H9 (cell line): Measurements from ENCODE around the gene SEC23A. TPM values are rescaled to one million over a fixed set of nuclear protein-coding genes. Genes with fewer than 3 reads are reported as not detected.

Source experiments
- DNase-seq: peaks from one replicate; pipeline ENCODE4 v3.0.0-alpha.2; 2017
- H2AFZ ChIP-seq: one replicate; pipeline ENCODE4 v1.6.1; 2013; ENCODE audit warnings: mild to moderate bottlenecking, low read length, control low read depth, moderate library complexity
- H2AK5ac ChIP-seq: 2 replicates; pipeline ENCODE4 v1.6.1; 2013; ENCODE audit warnings: low read length, control low read depth, mixed read lengths; ENCODE audit not compliant: insufficient read length
- H2BK120ac ChIP-seq: one replicate; pipeline ENCODE4 v1.6.1; 2013; ENCODE audit warnings: low read depth, mild to moderate bottlenecking, low read length, control low read depth, inconsistent platforms; ENCODE audit not compliant: poor library complexity, severe bottlenecking
- H2BK12ac ChIP-seq: 2 replicates; pipeline ENCODE4 v1.6.1; 2013; ENCODE audit warnings: low read length, control low read depth, mixed read lengths, low read depth; ENCODE audit not compliant: insufficient read length
- H2BK15ac ChIP-seq: 2 replicates; pipeline ENCODE4 v1.6.1; 2013; ENCODE audit warnings: low read depth, low read length, control low read depth
- H2BK20ac ChIP-seq: one replicate; pipeline ENCODE4 v1.6.1; 2013; ENCODE audit warnings: low read depth, mild to moderate bottlenecking, low read length, control low read depth, inconsistent platforms; ENCODE audit not compliant: poor library complexity, severe bottlenecking
- H2BK5ac ChIP-seq: 2 replicates; pipeline ENCODE4 v1.6.1; 2013; ENCODE audit warnings: low read length, control low read depth, mixed read lengths; ENCODE audit not compliant: insufficient read length
- H3K14ac ChIP-seq: 2 replicates; pipeline ENCODE4 v1.6.1; 2013; ENCODE audit warnings: low read length, control low read depth; ENCODE audit not compliant: insufficient read depth
- H3K18ac ChIP-seq: 2 replicates; pipeline ENCODE4 v1.6.1; 2013; ENCODE audit warnings: low read depth, mild to moderate bottlenecking, mixed read lengths, low read length, control low read depth; ENCODE audit not compliant: insufficient read length
- H3K23ac ChIP-seq: 2 replicates; pipeline ENCODE4 v1.6.1; 2013; ENCODE audit warnings: low read length, control low read depth, mixed read lengths, low read depth; ENCODE audit not compliant: insufficient read length
- H3K23me2 ChIP-seq: 2 replicates; pipeline ENCODE4 v1.6.1; 2013; ENCODE audit warnings: low read depth, mild to moderate bottlenecking, mixed read lengths, low read length, control low read depth; ENCODE audit not compliant: insufficient read length, poor library complexity, severe bottlenecking
- H3K27ac ChIP-seq: 2 replicates; pipeline ENCODE4 v1.5.1; 2013; ENCODE audit warnings: low read length, control low read depth, mixed read lengths, low read depth; ENCODE audit not compliant: insufficient read length
- H3K27me3 ChIP-seq: 2 replicates; pipeline ENCODE4 v1.6.1; 2013; ENCODE audit warnings: low read length, control low read depth, inconsistent platforms; ENCODE audit not compliant: insufficient read depth
- H3K4ac ChIP-seq: 2 replicates; pipeline ENCODE4 v1.6.1; 2013; ENCODE audit warnings: low read depth, mild to moderate bottlenecking, control low read depth, inconsistent platforms, low read length, moderate library complexity
- H3K4me1 ChIP-seq: 2 replicates; pipeline ENCODE4 v1.6.1; 2013; ENCODE audit warnings: low read length, control low read depth, inconsistent platforms; ENCODE audit not compliant: insufficient read depth
- H3K4me2 ChIP-seq: 2 replicates; pipeline ENCODE4 v1.6.1; 2013; ENCODE audit warnings: low read length, control low read depth, mixed read lengths; ENCODE audit not compliant: insufficient read length, insufficient read depth
- H3K56ac ChIP-seq: 2 replicates; pipeline ENCODE4 v1.6.1; 2013; ENCODE audit warnings: low read depth, mild to moderate bottlenecking, mixed read lengths, low read length, control low read depth; ENCODE audit not compliant: insufficient read length
- H3K79me1 ChIP-seq: 2 replicates; pipeline ENCODE4 v1.6.1; 2013; ENCODE audit warnings: low read depth, mild to moderate bottlenecking, moderate library complexity, low read length, control low read depth, inconsistent platforms; ENCODE audit not compliant: insufficient read depth, poor library complexity, severe bottlenecking
- H3K79me2 ChIP-seq: 2 replicates; pipeline ENCODE4 v1.6.1; 2013; ENCODE audit warnings: low read length, control low read depth, inconsistent platforms; ENCODE audit not compliant: insufficient read depth
- H3K9ac ChIP-seq: 2 replicates; pipeline ENCODE4 v1.6.1; 2013; ENCODE audit warnings: low read length, control low read depth, mixed read lengths; ENCODE audit not compliant: insufficient read length; ENCODE audit errors: extremely low read depth
- H3K9me3 ChIP-seq: one replicate; pipeline ENCODE4 v1.6.1; 2013; ENCODE audit warnings: low read depth, low read length, inconsistent platforms; ENCODE audit not compliant: control insufficient read depth
- H3T11ph ChIP-seq: one replicate; pipeline ENCODE4 v1.6.1; 2013; ENCODE audit warnings: mild to moderate bottlenecking, low read length, control low read depth, inconsistent platforms
- H4K20me1 ChIP-seq: one replicate; pipeline ENCODE4 v1.6.1; 2013; ENCODE audit not compliant: control insufficient read depth, insufficient read length, insufficient read depth
- H4K5ac ChIP-seq: 2 replicates; pipeline ENCODE4 v1.6.1; 2013; ENCODE audit warnings: low read depth, mild to moderate bottlenecking, mixed read lengths, low read length, control low read depth; ENCODE audit not compliant: insufficient read length
- H4K8ac ChIP-seq: replicated peaks from 2 replicates; pipeline ENCODE4 v1.6.1; 2013; ENCODE audit warnings: low read length, control low read depth, mixed read lengths, low read depth; ENCODE audit not compliant: insufficient read length
- H4K91ac ChIP-seq: 2 replicates; pipeline ENCODE4 v1.6.1; 2013; ENCODE audit warnings: low read depth, mild to moderate bottlenecking, moderate library complexity, mixed read lengths, low read length, control low read depth; ENCODE audit not compliant: insufficient read length
- H3K27ac Mint-ChIP-seq, 3 experiments: 2 replicates in 2 of 3; 3 replicates in 1 of 3; pipeline ENCODE4 v1.8.0; 2020 to 2021; ENCODE audit warnings: mixed read lengths in 3 of 3, mild to moderate bottlenecking in 1 of 3, moderate library complexity in 1 of 3
- H3K27me3 Mint-ChIP-seq: 2 replicates; pipeline ENCODE4 v1.8.0; 2021; ENCODE audit warnings: low read depth, mild to moderate bottlenecking, moderate library complexity, mixed read lengths
- H3K36me3 Mint-ChIP-seq, 3 experiments: 2 replicates in 2 of 3; 3 replicates in 1 of 3; pipeline ENCODE4 v1.8.0; 2020 to 2021; ENCODE audit warnings: low read depth in 3 of 3, mixed read lengths in 3 of 3; ENCODE audit not compliant: insufficient read depth in 1 of 3
- H3K4me1 Mint-ChIP-seq, 2 experiments: 2 replicates each; pipeline ENCODE4 v1.8.0; 2020; ENCODE audit warnings: mixed read lengths in 2 of 2
- H3K4me3 Mint-ChIP-seq, 2 experiments: 2 replicates in 1 of 2; 3 replicates in 1 of 2; pipeline ENCODE4 v1.8.0; 2020 to 2021; ENCODE audit warnings: mild to moderate bottlenecking in 2 of 2, mixed read lengths in 2 of 2, moderate library complexity in 1 of 2
- H3K9me3 Mint-ChIP-seq, 2 experiments: 2 replicates in 1 of 2; 3 replicates in 1 of 2; pipeline ENCODE4 v1.8.0; 2020; ENCODE audit warnings: mild to moderate bottlenecking in 2 of 2, mixed read lengths in 2 of 2, moderate library complexity in 1 of 2
- WGBS: extraction: QIAGEN DNeasy Blood & Tissue Kit; methylation state at CpG from one replicate; pipeline ENCODE4 v1.1.7; 2013; ENCODE audit warnings: missing lambda C conversion rate, low lambda C conversion rate, mixed read lengths; ENCODE audit not compliant: insufficient read length; ENCODE audit errors: extremely low coverage; 5-methylcytosine and 5-hydroxymethylcytosine counted together
- total RNA-seq: library from RNA; stranded (reverse); gene quantifications from 2 replicates; pipeline ENCODE4 v1.2.1, GENCODE V29; 2021
- TF ChIP-seq, protein P1 (sequence below): fragments of 200-600 bp; sonication (generic); conservative IDR thresholded peaks from 3 replicates; pipeline ENCODE4 v1.8.0; 2021; ENCODE audit warnings: antibody characterized with exemption, mild to moderate bottlenecking

The SEC23A gene
- total RNA-seq, 1 experiment from 2014 or later, result 55.3 TPM

DNA sequence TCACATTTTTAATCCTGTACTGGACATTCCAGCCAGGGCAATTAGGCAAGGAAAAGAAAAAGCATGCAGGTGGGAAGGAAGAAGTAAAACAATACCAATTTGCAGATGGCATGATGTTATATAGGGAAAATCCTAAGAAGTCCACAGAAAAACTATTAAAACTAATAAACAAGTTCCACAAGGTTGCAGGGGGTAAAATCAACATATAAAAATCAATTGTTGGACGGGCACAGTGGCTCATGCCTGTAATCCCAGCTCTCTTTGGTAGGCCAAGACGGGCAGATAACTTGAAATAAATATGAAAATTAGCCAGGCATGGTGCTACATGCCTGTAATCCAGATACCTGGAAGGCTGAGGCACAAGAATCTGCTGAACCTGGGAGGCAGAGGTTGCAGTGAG, 31.9 kb downstream of the SEC23A start:
- Mint-ChIP-seq H3K27me3 (no peaks in the 10 kb centered on the region), H3K27ac (no peak overlapping the region; a peak in 2 of 7 replicates), H3K36me3 (peaks cover 23 to 57% (median 55%) of the 10 kb centered on the region in 3 experiments; a peak in 6 of 7 replicates), H3K9me3 (no peaks in the 10 kb centered on the region), H3K4me1 (no peaks in the 10 kb centered on the region), H3K4me3 (no peak overlapping the region)
- Histone ChIP-seq H3K9ac (no peak overlapping the region), H2AK5ac (no peak overlapping the region), H4K5ac (no peak overlapping the region), H2AFZ (no peak overlapping the region), H2BK20ac (no peak overlapping the region), H3K14ac (no peak overlapping the region), H2BK120ac (no peak overlapping the region), H4K91ac (no peak overlapping the region), H3K27me3 (no peaks in the 10 kb centered on the region), H3K9me3 (no peaks in the 10 kb centered on the region), H4K8ac (no peak overlapping the region), H3K79me1 (no peaks in the 10 kb centered on the region), H3K27ac (no peak overlapping the region), H3K4me2 (no peak overlapping the region), H3K4ac (no peak overlapping the region), H2BK12ac (no peak overlapping the region), H2BK5ac (no peak overlapping the region), H3K23ac (no peak overlapping the region), H3K56ac (no peak overlapping the region), H3K4me1 (no peaks in the 10 kb centered on the region), H3K18ac (no peak overlapping the region), H3T11ph (no peak overlapping the region), H2BK15ac (no peak overlapping the region), H4K20me1 (no peaks in the 10 kb centered on the region), H3K79me2 (no peaks in the 10 kb centered on the region), H3K23me2 (no peaks in the 10 kb centered on the region)
- no peak for DNase-seq
- TF ChIP-seq, protein P1, sequence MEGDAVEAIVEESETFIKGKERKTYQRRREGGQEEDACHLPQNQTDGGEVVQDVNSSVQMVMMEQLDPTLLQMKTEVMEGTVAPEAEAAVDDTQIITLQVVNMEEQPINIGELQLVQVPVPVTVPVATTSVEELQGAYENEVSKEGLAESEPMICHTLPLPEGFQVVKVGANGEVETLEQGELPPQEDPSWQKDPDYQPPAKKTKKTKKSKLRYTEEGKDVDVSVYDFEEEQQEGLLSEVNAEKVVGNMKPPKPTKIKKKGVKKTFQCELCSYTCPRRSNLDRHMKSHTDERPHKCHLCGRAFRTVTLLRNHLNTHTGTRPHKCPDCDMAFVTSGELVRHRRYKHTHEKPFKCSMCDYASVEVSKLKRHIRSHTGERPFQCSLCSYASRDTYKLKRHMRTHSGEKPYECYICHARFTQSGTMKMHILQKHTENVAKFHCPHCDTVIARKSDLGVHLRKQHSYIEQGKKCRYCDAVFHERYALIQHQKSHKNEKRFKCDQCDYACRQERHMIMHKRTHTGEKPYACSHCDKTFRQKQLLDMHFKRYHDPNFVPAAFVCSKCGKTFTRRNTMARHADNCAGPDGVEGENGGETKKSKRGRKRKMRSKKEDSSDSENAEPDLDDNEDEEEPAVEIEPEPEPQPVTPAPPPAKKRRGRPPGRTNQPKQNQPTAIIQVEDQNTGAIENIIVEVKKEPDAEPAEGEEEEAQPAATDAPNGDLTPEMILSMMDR, result no peak
- no CpG with 5 or more reads among the region's 2 CpGs for WGBS
